IPS-15b (cell line): ENCODE measurements around the gene NOS1.

Experiments used
- H3K27me3 ChIP-seq: one replicate; pipeline ENCODE4 v1.6.1; 2013; ENCODE audit warnings: low read length; ENCODE audit not compliant: control insufficient read depth, insufficient read depth
- H3K36me3 ChIP-seq: one replicate; pipeline ENCODE4 v1.6.1; 2013; ENCODE audit warnings: low read length; ENCODE audit not compliant: control insufficient read depth, insufficient read depth
- H3K4me1 ChIP-seq: one replicate; pipeline ENCODE4 v1.6.1; 2013; ENCODE audit warnings: mild to moderate bottlenecking, low read length; ENCODE audit not compliant: control insufficient read depth, insufficient read depth
- H3K4me3 ChIP-seq: one replicate; pipeline ENCODE4 v1.5.1; 2013; ENCODE audit warnings: low read depth, low read length
- H3K9ac ChIP-seq: one replicate; pipeline ENCODE4 v1.6.1; 2013; ENCODE audit warnings: low read depth, mild to moderate bottlenecking, low read length
- H3K9me3 ChIP-seq: one replicate; pipeline ENCODE4 v1.6.1; 2013; ENCODE audit warnings: mild to moderate bottlenecking, low read length; ENCODE audit not compliant: control insufficient read depth, insufficient read depth

Gene NOS1

GRCh38 chr12:117362391-117362790 lies 965 bp upstream of the NOS1 start:
- Histone ChIP-seq H3K9me3 (no peaks in the 10 kb centered on the region), H3K9ac (no peak overlapping the region), H3K27me3 (peaks cover 68% of the 10 kb centered on the region), H3K4me1 (peaks cover 2% of the 10 kb centered on the region), H3K36me3 (no peaks in the 10 kb centered on the region), H3K4me3 (no peak overlapping the region)

- H3K4me3 ChIP-seq: peak overlapping the region; percentile 84
Measured at GRCh38 chr12:117361905-117362304, 479 bp upstream of the NOS1 start.

DNA sequence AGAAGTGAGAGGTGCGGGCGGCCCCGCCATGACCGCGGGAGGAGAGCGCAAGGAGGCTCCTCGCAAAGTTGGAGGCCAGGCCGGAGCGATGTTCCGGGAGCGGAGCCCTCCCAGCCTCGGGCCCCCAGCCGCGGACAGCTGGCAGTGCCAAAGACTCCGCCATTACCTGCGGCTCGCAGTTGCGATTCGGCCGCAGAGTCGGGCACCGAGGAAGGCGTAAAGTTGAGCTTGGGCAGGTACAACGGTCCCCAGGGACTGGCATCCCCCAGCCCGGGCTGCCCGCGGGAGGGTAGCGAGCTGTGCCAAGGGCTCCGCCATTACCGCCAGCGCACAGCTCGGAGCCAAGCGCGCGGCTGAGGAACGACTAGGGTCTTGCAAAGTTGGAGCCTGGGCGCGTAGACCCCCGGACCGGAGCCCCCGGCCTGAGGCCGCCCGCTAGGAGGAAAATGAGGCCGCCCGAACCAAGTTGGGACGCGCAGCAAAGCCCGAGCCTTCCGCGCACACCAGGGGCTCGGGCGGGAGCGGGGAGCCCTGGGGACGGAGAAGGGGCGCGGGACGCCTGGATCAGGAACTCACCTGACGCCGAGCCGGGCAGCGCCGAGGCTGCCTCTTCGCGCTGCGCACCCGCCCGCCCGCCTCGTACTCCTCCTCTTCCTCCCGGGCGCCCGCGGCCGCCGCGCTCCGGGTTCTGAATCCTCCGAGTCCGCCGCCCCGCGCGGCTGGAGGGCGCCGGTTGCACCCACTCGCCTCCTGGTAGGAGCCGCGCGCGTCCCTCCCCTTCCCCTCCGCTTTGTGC lies 677 bp downstream of the NOS1 start:
- Histone ChIP-seq H3K9ac (peak overlapping the region; percentile 60), H3K27me3 (peaks cover 72% of the 10 kb centered on the region), H3K36me3 (no peaks in the 10 kb centered on the region), H3K4me1 (peaks cover 2% of the 10 kb centered on the region), H3K9me3 (no peaks in the 10 kb centered on the region), H3K4me3 (peak overlapping the region; percentile 84)

More at GRCh38 chr12:117361905-117362304, 479 bp upstream of the NOS1 start:
- no peaks in the 10 kb centered on the region for H3K9me3 ChIP-seq
- H3K4me1 ChIP-seq: peaks cover 2% of the 10 kb centered on the region
- H3K9ac ChIP-seq: no peak overlapping the region
- no peaks in the 10 kb centered on the region for H3K36me3 ChIP-seq
- peaks cover 72% of the 10 kb centered on the region for H3K27me3 ChIP-seq

DNA sequence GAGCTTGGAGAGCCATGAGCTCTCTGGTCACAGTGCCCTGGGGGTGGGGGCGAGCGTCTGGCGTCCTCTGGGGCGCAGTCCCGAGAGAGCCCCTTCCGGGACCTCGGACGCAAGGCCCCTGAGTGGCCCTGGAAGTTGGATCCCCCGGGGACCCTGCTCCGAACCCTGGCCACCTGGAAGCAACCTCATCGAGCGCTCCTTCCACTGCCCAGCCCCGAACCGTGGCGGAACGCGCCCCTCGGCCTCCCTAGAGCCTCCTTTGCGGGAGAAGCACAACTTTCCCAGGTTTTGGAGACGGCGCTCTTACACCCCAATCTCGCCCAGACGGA lies 1.2 kb downstream of the NOS1 start:
- Histone ChIP-seq H3K4me1 (peaks cover 2% of the 10 kb centered on the region), H3K27me3 (peaks cover 72% of the 10 kb centered on the region), H3K4me3 (peak overlapping the region; percentile 84), H3K9me3 (no peaks in the 10 kb centered on the region), H3K9ac (peak overlapping the region; percentile 60), H3K36me3 (no peaks in the 10 kb centered on the region)

GRCh38 chr12:117359029-117359845 lies 2.2 kb downstream of the NOS1 start:
- H3K9me3 ChIP-seq: no peaks in the 10 kb centered on the region
- peaks cover 67% of the 10 kb centered on the region for H3K27me3 ChIP-seq
- H3K4me3 ChIP-seq: peak overlapping the region; percentile 37
- no peak overlapping the region for H3K9ac ChIP-seq
- H3K36me3 ChIP-seq: no peaks in the 10 kb centered on the region
- H3K4me1 ChIP-seq: peaks cover 2% of the 10 kb centered on the region

DNA sequence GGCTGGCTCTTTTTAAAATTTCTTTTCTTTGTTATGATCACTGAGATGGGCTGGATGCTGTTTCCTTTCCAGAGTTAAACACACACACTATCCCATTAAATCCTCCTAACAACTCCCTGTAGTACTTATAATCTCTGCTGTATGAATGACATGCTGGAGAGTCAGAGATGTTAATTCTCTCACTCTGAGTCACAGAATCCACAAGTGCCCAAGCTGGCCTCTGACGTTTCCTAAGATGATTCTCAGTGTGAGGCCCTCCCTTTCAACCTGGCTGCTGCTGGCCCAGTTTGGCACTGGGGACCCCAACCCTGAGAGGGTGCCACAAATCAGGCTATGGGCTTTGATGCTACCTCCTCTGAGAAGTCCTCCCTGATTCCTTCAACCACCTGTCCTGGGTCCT lies 5.4 kb downstream of the NOS1 start:
- no peaks in the 10 kb centered on the region for H3K36me3 ChIP-seq
- H3K9ac ChIP-seq: no peak overlapping the region
- H3K4me1 ChIP-seq: peaks cover 2% of the 10 kb centered on the region
- H3K4me3 ChIP-seq: no peak overlapping the region
- H3K9me3 ChIP-seq: no peaks in the 10 kb centered on the region
- peaks cover 38% of the 10 kb centered on the region for H3K27me3 ChIP-seq

- no peaks in the 10 kb centered on the region for H3K9me3 ChIP-seq
- H3K4me3 ChIP-seq: no peak overlapping the region
- peaks cover 9% of the 10 kb centered on the region for H3K27me3 ChIP-seq
- no peaks in the 10 kb centered on the region for H3K4me1 ChIP-seq
- H3K36me3 ChIP-seq: no peaks in the 10 kb centered on the region
- no peak overlapping the region for H3K9ac ChIP-seq
Measured at GRCh38 chr12:117352883-117353282, 8.5 kb downstream of the NOS1 start.

DNA sequence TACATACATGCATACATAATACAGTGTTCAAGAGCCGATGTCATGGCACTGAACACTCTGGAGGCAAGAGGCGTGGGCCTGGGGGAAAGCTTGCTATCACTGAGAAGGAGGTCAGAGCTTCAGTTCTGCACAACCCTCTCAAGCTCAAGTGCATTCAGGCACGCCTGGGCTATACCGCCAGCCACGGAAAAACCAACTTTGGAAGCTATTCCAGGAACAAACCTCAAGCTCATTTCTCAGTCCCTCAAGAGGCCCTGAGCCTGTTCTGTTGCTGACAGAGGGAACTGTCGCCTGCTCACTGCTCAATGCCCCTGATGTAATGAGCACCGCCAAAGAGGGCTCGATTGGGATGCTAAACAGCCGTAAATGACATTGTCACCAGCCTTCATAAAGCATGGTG lies 9.2 kb downstream of the NOS1 start:
- peaks cover 2% of the 10 kb centered on the region for H3K27me3 ChIP-seq
- no peak overlapping the region for H3K4me3 ChIP-seq
- no peaks in the 10 kb centered on the region for H3K36me3 ChIP-seq
- H3K4me1 ChIP-seq: no peaks in the 10 kb centered on the region
- H3K9ac ChIP-seq: no peak overlapping the region
- no peaks in the 10 kb centered on the region for H3K9me3 ChIP-seq

DNA sequence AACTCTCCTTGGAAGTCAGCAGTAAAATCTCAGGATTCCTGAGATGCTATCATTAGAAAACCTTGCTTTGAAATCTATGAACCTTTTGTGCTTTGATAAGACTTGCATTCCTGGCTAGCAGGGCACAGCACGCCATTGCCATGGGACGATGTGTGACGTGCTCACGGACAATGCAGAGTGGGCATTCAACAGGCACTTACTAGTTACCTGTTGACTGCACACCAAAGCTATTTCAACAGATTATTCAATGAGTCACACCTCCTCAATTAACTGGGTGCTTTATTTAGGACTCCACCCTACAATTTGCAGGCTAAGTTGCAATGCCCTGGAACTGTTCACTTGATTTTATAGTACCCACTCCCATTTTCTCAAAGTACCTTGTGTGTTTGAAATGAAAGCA lies 11.3 kb downstream of the NOS1 start:
- no peaks in the 10 kb centered on the region for H3K27me3 ChIP-seq
- no peaks in the 10 kb centered on the region for H3K9me3 ChIP-seq
- no peaks in the 10 kb centered on the region for H3K4me1 ChIP-seq
- no peak overlapping the region for H3K9ac ChIP-seq
- H3K4me3 ChIP-seq: no peak overlapping the region
- H3K36me3 ChIP-seq: no peaks in the 10 kb centered on the region

DNA sequence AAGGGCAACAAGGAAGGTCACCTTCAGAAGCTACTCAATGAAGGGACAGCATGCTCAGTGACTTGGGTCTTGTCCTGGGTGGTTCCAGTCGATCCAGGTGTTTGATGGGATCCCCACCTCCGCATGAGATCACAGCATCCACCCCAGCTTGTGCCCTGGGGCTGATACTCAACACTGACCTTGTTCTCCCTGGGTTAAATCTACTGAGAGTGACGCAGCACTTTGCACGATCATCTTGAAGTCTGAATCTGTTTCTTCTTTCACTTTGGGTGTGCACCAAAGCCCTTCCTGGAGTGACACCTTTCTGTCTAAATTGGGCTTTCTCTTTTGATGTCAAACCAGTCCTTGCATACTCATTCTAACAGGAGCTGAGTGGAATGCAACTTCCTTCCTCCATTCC lies 13.8 kb downstream of the NOS1 start:
- Histone ChIP-seq H3K4me3 (no peak overlapping the region), H3K9me3 (no peaks in the 10 kb centered on the region), H3K4me1 (no peaks in the 10 kb centered on the region), H3K9ac (no peak overlapping the region), H3K27me3 (no peaks in the 10 kb centered on the region), H3K36me3 (no peaks in the 10 kb centered on the region)

GRCh38 chr12:117344716-117345115 lies 16.7 kb downstream of the NOS1 start:
- H3K36me3 ChIP-seq: no peaks in the 10 kb centered on the region
- H3K4me3 ChIP-seq: no peak overlapping the region
- H3K4me1 ChIP-seq: no peaks in the 10 kb centered on the region
- H3K9me3 ChIP-seq: no peaks in the 10 kb centered on the region
- no peak overlapping the region for H3K9ac ChIP-seq
- no peaks in the 10 kb centered on the region for H3K27me3 ChIP-seq

- no peaks in the 10 kb centered on the region for H3K36me3 ChIP-seq
- no peak overlapping the region for H3K4me3 ChIP-seq
- no peaks in the 10 kb centered on the region for H3K9me3 ChIP-seq
- no peak overlapping the region for H3K9ac ChIP-seq
- no peaks in the 10 kb centered on the region for H3K4me1 ChIP-seq
- H3K27me3 ChIP-seq: no peaks in the 10 kb centered on the region
Measured at GRCh38 chr12:117343849-117344248, 17.6 kb downstream of the NOS1 start.
